ENCODE measurements around the gene DMXL1. TPM values are rescaled to one million over a fixed set of nuclear protein-coding genes. Genes with fewer than 3 reads are reported as not detected.
A peak's percentile ranks its signal among the peaks of the same experiment; 100 is the strongest.

DMXL1 gene
- total and polyA plus RNA-seq, 2 experiments from 2014 or later: 19.5 to 37.4 TPM

DNA sequence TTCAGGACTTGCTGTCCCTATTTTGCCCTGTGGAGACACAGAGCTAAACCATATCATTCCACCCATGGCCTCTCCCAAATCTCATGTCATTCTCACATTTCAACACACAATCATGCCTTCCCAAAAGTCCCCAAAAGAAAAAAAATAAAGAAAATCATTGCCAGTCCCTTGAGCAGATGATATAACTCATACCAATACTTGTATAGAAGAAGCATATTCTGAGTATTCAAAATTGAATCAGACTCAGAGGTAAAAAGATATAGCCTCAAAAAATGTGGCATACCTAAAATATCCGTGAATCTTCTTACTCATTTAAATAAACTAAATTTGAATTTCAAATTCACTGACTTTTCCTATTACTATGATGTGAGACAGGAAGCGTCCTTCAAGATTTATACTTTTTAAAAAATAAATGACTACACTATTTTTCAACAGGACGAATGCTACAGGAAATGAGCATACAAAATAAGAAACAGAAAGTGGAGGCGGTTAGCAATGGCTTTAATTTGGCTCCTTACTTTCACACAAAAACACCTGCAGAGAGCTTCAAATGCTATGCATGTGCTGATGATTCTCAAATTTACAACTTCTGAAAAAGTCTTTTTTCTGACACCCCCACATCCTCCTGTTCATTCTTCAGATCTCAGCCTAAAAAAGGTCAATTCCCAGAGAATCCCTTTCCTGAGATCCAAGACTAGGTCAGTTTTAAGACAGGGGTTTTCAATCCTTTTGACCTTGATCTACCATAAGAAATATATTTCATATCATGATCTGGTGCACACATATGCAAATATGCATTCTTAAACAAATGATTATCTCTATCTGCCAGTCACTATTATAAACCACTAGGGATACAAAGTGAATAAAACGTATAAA lies 39.6 kb upstream of the DMXL1 start:
- Histone ChIP-seq H3K4me3 (no peak overlapping the region), H3K36me3 (no peaks in the 10 kb centered on the region), H3K27ac (no peak overlapping the region), H3K9me3 (ENCODE audit: low read depth) (no peaks in the 10 kb centered on the region), H3K27me3 (no peaks in the 10 kb centered on the region), H3K4me1 (ENCODE audit: low read depth) (no peaks in the 10 kb centered on the region)
- no peak for DNase-seq (ENCODE audit: low read depth in 1 of 2, low spot score in 1 of 2)
- TF ChIP-seq, protein P1, sequence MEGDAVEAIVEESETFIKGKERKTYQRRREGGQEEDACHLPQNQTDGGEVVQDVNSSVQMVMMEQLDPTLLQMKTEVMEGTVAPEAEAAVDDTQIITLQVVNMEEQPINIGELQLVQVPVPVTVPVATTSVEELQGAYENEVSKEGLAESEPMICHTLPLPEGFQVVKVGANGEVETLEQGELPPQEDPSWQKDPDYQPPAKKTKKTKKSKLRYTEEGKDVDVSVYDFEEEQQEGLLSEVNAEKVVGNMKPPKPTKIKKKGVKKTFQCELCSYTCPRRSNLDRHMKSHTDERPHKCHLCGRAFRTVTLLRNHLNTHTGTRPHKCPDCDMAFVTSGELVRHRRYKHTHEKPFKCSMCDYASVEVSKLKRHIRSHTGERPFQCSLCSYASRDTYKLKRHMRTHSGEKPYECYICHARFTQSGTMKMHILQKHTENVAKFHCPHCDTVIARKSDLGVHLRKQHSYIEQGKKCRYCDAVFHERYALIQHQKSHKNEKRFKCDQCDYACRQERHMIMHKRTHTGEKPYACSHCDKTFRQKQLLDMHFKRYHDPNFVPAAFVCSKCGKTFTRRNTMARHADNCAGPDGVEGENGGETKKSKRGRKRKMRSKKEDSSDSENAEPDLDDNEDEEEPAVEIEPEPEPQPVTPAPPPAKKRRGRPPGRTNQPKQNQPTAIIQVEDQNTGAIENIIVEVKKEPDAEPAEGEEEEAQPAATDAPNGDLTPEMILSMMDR (IDR thresholded peaks at IDR 0.05; ENCODE audit: low read depth, low read length): no peak

DNA sequence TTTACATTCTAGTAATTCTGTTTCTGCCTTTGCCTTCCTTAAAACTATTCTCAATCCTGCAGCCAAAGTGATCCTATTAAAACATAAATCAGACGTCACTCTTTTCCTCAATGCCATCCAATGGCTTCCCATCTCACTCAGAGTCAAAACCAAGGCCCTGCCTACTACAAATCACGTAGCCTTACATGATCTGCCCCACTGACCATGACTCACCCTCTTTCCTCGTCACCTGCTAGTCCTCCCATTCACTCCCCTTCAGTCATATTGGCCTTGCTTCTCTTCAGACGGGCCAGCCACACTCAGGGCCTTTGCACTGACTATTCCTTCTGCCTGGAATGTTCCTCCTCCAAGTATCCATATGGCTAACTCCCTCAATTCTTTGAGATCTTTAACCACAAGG lies 39.0 kb upstream of the DMXL1 start:
- TF ChIP-seq, protein P1 (IDR thresholded peaks at IDR 0.05; ENCODE audit: low read depth, low read length): no peak
- no peak for DNase-seq (ENCODE audit: low read depth in 1 of 2, low spot score in 1 of 2)
- no peaks in the 10 kb centered on the region for H3K27me3 ChIP-seq
- no peak overlapping the region for H3K27ac ChIP-seq
- H3K4me3 ChIP-seq: no peak overlapping the region
- no peaks in the 10 kb centered on the region for H3K36me3 ChIP-seq
- no peaks in the 10 kb centered on the region for H3K9me3 ChIP-seq (ENCODE audit: low read depth)
- no peaks in the 10 kb centered on the region for H3K4me1 ChIP-seq (ENCODE audit: low read depth)

DNA sequence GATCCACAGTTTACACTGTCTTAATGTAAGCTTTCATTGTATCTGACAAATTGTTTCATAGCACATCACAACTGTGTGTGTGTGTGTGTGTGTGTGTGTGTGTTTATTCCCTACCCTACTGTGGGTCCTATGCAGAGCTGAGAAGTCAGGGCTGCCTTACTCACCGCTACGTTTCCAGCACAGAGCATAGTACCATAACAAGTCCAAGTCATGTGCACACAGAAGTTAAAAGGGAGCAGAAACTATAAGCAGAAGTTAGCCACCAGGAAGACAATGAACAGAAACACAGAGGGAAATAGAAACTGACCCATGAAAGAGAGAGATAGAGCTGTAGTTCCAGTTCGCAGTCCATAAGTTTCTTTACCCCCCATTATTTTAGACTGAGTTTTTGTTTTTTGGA lies 38.2 kb upstream of the DMXL1 start:
- Histone ChIP-seq H3K4me1 (ENCODE audit: low read depth) (no peaks in the 10 kb centered on the region), H3K9me3 (ENCODE audit: low read depth) (no peaks in the 10 kb centered on the region), H3K4me3 (no peak overlapping the region), H3K27me3 (no peaks in the 10 kb centered on the region), H3K36me3 (no peaks in the 10 kb centered on the region), H3K27ac (no peak overlapping the region)
- TF ChIP-seq, protein P1 (IDR thresholded peaks at IDR 0.05; ENCODE audit: low read depth, low read length): no peak
- no peak for DNase-seq (ENCODE audit: low read depth in 1 of 2, low spot score in 1 of 2)

GRCh38 chr5:119033135-119033534 lies 37.8 kb upstream of the DMXL1 start:
- Histone ChIP-seq H3K4me3 (no peak overlapping the region), H3K36me3 (no peaks in the 10 kb centered on the region), H3K27ac (no peak overlapping the region), H3K27me3 (no peaks in the 10 kb centered on the region), H3K4me1 (ENCODE audit: low read depth) (no peaks in the 10 kb centered on the region), H3K9me3 (ENCODE audit: low read depth) (no peaks in the 10 kb centered on the region)
- DNase-seq (ENCODE audit: low read depth in 1 of 2, low spot score in 1 of 2): no peak
- TF ChIP-seq, protein P1 (IDR thresholded peaks at IDR 0.05; ENCODE audit: low read depth, low read length): no peak

GRCh38 chr5:119036101-119036762 lies 34.7 kb upstream of the DMXL1 start:
- Histone ChIP-seq H3K9me3 (ENCODE audit: low read depth) (no peaks in the 10 kb centered on the region), H3K36me3 (no peaks in the 10 kb centered on the region), H3K4me3 (no peak overlapping the region), H3K4me1 (ENCODE audit: low read depth) (no peaks in the 10 kb centered on the region), H3K27me3 (no peaks in the 10 kb centered on the region), H3K27ac (no peak overlapping the region)
- DNase-seq (ENCODE audit: low read depth in 1 of 2, low spot score in 1 of 2): peak in 1 of 2 donors; percentile 47
- TF ChIP-seq, protein P1 (IDR thresholded peaks at IDR 0.05; ENCODE audit: low read depth, low read length): no peak

Measured in cardiac muscle cell (in vitro differentiated cells and primary cell).